ENCODE results near the gene SHANK3.

The SHANK3 gene

GRCh38 chr22:50706481-50707125, 34.0 kb downstream of the SHANK3 start:
- TF ChIP-seq, protein P1, sequence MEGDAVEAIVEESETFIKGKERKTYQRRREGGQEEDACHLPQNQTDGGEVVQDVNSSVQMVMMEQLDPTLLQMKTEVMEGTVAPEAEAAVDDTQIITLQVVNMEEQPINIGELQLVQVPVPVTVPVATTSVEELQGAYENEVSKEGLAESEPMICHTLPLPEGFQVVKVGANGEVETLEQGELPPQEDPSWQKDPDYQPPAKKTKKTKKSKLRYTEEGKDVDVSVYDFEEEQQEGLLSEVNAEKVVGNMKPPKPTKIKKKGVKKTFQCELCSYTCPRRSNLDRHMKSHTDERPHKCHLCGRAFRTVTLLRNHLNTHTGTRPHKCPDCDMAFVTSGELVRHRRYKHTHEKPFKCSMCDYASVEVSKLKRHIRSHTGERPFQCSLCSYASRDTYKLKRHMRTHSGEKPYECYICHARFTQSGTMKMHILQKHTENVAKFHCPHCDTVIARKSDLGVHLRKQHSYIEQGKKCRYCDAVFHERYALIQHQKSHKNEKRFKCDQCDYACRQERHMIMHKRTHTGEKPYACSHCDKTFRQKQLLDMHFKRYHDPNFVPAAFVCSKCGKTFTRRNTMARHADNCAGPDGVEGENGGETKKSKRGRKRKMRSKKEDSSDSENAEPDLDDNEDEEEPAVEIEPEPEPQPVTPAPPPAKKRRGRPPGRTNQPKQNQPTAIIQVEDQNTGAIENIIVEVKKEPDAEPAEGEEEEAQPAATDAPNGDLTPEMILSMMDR (IDR thresholded peaks at IDR 0.05) = no peak
- Mint-ChIP-seq H3K9me3 (no peaks in the 10 kb centered on the region), H3K27me3 (ENCODE audit: low read depth, poor library complexity) (peaks cover 4% of the 10 kb centered on the region), H3K4me3 (peak overlapping the region; percentile 52), H3K36me3 (ENCODE audit: low read depth) (peaks cover 25% of the 10 kb centered on the region), H3K4me1 (peaks cover 49% of the 10 kb centered on the region), H3K27ac (peak overlapping the region; percentile 48)
- no peak for DNase-seq

DNA sequence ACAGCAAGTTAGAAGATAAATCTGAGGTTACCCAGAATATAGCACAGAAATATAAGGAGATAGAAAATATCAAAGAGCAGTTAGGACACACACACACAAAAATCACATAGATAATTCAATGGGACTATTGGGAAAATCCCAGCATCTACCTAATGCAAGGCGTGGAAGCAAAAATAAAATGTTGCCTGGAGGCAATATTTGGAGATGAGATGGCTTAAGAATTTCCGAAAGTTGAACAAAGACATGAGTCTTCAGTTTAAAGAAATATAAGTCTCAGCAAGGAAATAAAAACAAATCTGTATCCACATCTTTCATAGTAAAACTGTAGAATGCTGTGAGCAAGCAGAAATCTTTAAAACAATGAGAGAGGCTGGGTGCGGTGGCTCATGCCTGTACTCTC, 35.9 kb downstream of the SHANK3 start:
- Mint-ChIP-seq H3K4me3 (no peak overlapping the region), H3K9me3 (no peaks in the 10 kb centered on the region), H3K36me3 (ENCODE audit: low read depth) (peaks cover 21% of the 10 kb centered on the region), H3K27me3 (ENCODE audit: low read depth, poor library complexity) (peaks cover 4% of the 10 kb centered on the region), H3K27ac (no peak overlapping the region), H3K4me1 (peaks cover 30% of the 10 kb centered on the region)
- TF ChIP-seq, protein P1 (IDR thresholded peaks at IDR 0.05) = no peak
- no peak for DNase-seq

DNA sequence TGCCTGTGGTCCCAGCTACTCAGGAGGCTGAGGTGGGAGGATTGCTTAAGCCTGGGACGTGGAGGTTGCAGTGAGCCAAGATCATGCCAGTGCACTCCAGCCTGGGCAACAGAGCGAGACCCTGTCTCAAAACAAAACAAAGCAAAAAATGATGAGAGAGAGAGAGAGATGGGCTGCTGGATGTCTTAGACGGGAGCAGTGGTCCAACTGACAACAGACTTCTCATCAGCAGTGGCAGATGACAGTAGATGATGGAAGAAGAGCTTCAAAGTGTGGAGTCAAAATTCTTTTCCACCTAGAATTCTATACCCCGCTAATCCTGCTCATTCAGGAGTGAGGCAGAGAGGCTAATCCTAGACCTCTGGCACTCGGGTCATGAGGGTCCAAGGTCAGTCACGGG, 36.4 kb downstream of the SHANK3 start:
- peaks cover 25% of the 10 kb centered on the region for H3K4me1 Mint-ChIP-seq
- H3K36me3 Mint-ChIP-seq (ENCODE audit: low read depth) = peaks cover 21% of the 10 kb centered on the region
- no peak overlapping the region for H3K27ac Mint-ChIP-seq
- no peaks in the 10 kb centered on the region for H3K9me3 Mint-ChIP-seq
- H3K27me3 Mint-ChIP-seq (ENCODE audit: low read depth, poor library complexity) = peaks cover 4% of the 10 kb centered on the region
- TF ChIP-seq, protein P1 (IDR thresholded peaks at IDR 0.05) = no peak
- no peak overlapping the region for H3K4me3 Mint-ChIP-seq
- DNase-seq = no peak

- Mint-ChIP-seq H3K9me3 (no peaks in the 10 kb centered on the region), H3K27ac (no peak overlapping the region), H3K4me1 (peaks cover 15% of the 10 kb centered on the region), H3K36me3 (ENCODE audit: low read depth) (peaks cover 21% of the 10 kb centered on the region), H3K4me3 (no peak overlapping the region), H3K27me3 (ENCODE audit: low read depth, poor library complexity) (peaks cover 4% of the 10 kb centered on the region)
- DNase-seq = no peak
- TF ChIP-seq, protein P1 (IDR thresholded peaks at IDR 0.05) = no peak
Observed at GRCh38 chr22:50710221-50710620, 37.6 kb downstream of the SHANK3 start.

DNA sequence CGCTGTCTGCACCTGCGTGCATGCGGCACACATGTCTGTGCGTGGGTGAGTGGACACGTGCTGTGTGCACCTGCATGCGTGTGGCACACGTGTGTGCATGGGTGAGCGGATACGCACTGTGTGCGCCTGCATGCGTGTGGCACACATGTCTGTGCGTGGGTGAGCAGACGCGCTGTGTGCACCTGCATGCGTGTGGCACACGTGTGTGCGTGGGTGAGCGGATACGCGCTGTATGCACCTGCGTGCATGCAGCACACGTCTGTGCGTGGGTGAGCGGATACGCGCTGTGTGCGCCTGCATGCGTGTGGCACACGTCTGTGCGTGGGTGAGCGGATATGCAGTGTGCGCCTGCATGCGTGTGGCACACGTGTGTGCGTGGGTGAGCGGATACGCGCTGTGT, 38.3 kb downstream of the SHANK3 start:
- Mint-ChIP-seq H3K9me3 (no peaks in the 10 kb centered on the region), H3K27ac (no peak overlapping the region), H3K4me3 (no peak overlapping the region), H3K27me3 (ENCODE audit: low read depth, poor library complexity) (peaks cover 4% of the 10 kb centered on the region), H3K36me3 (ENCODE audit: low read depth) (peaks cover 21% of the 10 kb centered on the region), H3K4me1 (peaks cover 14% of the 10 kb centered on the region)
- no peak for DNase-seq
- TF ChIP-seq, protein P1 (IDR thresholded peaks at IDR 0.05) = no peak

All from nephron progenitor cell (in vitro differentiated cells).